ENCODE measurements around the gene GLS. TPM values are rescaled to one million over a fixed set of nuclear protein-coding genes. Genes with fewer than 3 reads are reported as not detected.

GLS gene
- total RNA-seq, 2 donors from 2014 or later, result 269 to 288 TPM

- H3K4me1 Mint-ChIP-seq (ENCODE audit: low read depth), result peaks cover 71% of the 10 kb centered on the region
- H3K27ac Mint-ChIP-seq, result peak overlapping the region; percentile 54
- H3K9me3 Mint-ChIP-seq, result peaks cover 7 to 16% of the 10 kb centered on the region in 2 donors
- H3K36me3 Mint-ChIP-seq (ENCODE audit: insufficient read depth in 2 of 2), result peaks cover 50 to 87% of the 10 kb centered on the region in 2 donors
- ATAC-seq (replicated peaks in 1 of 2) (peak in 1 of 2 donors; percentile 29), DNase-seq (no peak)
- H3K27me3 Mint-ChIP-seq (ENCODE audit: low read depth), result no peaks in the 10 kb centered on the region
- H3K4me3 Mint-ChIP-seq, result peak overlapping the region in 1 of 2 donors; percentile 4
Measured at GRCh38 chr2:191001032-191001431, 120.4 kb downstream of the GLS start.

DNA sequence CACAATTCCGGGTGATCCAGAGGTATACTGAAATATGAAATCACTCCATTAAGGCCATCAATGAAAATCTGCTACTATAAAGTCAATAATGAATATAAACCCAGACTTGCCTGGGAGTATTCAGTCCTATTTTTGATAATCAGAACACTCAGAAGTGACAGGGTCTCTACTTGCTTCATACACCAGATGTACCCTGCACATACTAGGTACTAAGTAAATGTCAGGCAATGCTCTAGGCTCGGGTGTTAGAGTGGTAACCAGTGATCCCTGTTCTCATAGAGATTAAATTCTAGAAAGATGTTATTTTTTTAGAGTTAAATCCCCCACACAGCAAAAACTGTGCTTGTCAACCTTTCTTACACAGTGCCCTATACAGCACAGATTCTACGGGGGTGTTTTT lies 121.0 kb downstream of the GLS start:
- H3K27ac Mint-ChIP-seq, result peak overlapping the region; percentile 54
- ATAC-seq (replicated peaks in 1 of 2) (no peak), DNase-seq (no peak)
- no peaks in the 10 kb centered on the region for H3K27me3 Mint-ChIP-seq (ENCODE audit: low read depth)
- H3K36me3 Mint-ChIP-seq (ENCODE audit: insufficient read depth in 2 of 2), result peaks cover 50 to 87% of the 10 kb centered on the region in 2 donors
- H3K4me3 Mint-ChIP-seq, result peak overlapping the region in 1 of 2 donors; percentile 56
- H3K4me1 Mint-ChIP-seq (ENCODE audit: low read depth), result peaks cover 76% of the 10 kb centered on the region
- peaks cover 7 to 16% of the 10 kb centered on the region in 2 donors for H3K9me3 Mint-ChIP-seq

GRCh38 chr2:191003405-191004309 lies 123.0 kb downstream of the GLS start:
- H3K4me1 Mint-ChIP-seq (ENCODE audit: low read depth), result peaks cover 88% of the 10 kb centered on the region
- ATAC-seq (replicated peaks in 1 of 2) (no peak), DNase-seq (no peak)
- H3K4me3 Mint-ChIP-seq, result peak overlapping the region in 1 of 2 donors; percentile 33
- no peaks in the 10 kb centered on the region for H3K27me3 Mint-ChIP-seq (ENCODE audit: low read depth)
- H3K27ac Mint-ChIP-seq, result peak overlapping the region; percentile 54
- peaks cover 12 to 16% of the 10 kb centered on the region in 2 donors for H3K9me3 Mint-ChIP-seq
- peaks cover 52 to 91% of the 10 kb centered on the region in 2 donors for H3K36me3 Mint-ChIP-seq (ENCODE audit: insufficient read depth in 2 of 2)

GRCh38 chr2:191006297-191006696 lies 125.7 kb downstream of the GLS start:
- peaks cover 46 to 88% of the 10 kb centered on the region in 2 donors for H3K36me3 Mint-ChIP-seq (ENCODE audit: insufficient read depth in 2 of 2)
- H3K9me3 Mint-ChIP-seq, result peaks cover 12 to 16% of the 10 kb centered on the region in 2 donors
- no peaks in the 10 kb centered on the region for H3K27me3 Mint-ChIP-seq (ENCODE audit: low read depth)
- ATAC-seq (replicated peaks in 1 of 2) (no peak), DNase-seq (no peak)
- H3K4me3 Mint-ChIP-seq, result no peak overlapping the region
- peak overlapping the region; percentile 66 for H3K27ac Mint-ChIP-seq
- H3K4me1 Mint-ChIP-seq (ENCODE audit: low read depth), result peaks cover 86% of the 10 kb centered on the region

DNA sequence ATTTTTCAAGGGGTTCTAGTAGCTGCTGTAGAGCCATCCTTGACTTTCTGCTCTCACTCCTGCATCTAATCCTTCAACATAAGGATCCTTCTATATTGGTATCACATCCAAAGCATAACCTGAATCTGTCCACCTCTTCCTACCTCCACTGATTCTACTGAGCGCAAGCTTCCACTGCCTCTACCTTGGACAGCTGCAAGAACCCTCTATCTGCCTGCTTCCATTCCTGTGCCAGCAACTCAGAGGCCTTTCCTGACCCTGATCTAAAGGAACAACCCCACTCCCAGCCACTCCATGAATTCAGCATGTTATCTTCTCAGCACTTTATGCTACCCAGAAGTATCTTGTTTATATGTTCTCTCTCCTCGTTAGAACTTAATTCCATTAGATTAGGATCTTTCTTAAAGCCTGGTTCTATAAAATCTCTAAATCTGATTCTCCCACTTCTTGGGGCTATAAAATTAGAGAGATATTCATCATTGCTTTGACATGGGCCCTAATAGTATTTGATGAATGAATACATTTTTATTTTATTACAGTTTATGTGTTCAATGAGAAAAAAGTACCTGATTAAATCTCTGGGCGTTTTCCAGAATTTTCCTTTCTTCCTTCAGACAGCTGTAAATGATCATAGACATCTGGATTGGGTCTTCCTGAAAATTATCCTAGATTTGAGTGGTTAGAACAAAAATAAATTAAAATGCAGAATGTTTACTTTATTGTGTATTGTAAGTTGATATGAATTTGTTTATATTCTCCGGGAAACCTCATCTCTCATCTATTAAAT lies 126.6 kb downstream of the GLS start:
- Mint-ChIP-seq H3K4me3 (peak overlapping the region in 1 of 2 donors; percentile 8), H3K9me3 (peaks cover 12 to 16% of the 10 kb centered on the region in 2 donors), H3K4me1 (ENCODE audit: low read depth) (peaks cover 81% of the 10 kb centered on the region), H3K27me3 (ENCODE audit: low read depth) (no peaks in the 10 kb centered on the region), H3K36me3 (ENCODE audit: insufficient read depth in 2 of 2) (peaks cover 42 to 85% of the 10 kb centered on the region in 2 donors), H3K27ac (peak overlapping the region; percentile 66)
- ATAC-seq (replicated peaks in 1 of 2) (no peak), DNase-seq (no peak)

DNA sequence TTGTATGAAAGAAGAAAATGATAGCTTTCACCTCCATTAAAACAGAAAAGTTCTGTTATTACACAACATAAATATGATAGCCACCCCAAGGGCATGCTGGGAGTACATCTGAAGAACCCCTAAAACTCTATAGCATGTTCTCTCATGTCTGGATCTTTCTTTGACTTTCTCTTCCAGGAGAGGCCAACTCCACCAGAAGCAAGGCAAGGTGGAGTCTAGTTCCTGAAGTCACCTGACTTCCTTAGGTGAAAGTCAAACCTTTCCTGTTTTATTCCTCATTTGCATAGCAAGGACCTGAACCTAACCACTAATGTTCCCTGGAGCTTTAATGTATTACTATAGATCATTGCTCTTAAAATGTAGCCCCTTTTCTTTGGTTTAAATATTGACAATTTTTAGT lies 127.7 kb downstream of the GLS start:
- Mint-ChIP-seq H3K36me3 (ENCODE audit: insufficient read depth in 2 of 2) (peaks cover 38 to 74% of the 10 kb centered on the region in 2 donors), H3K4me3 (peak overlapping the region; percentile 12 to 31), H3K4me1 (ENCODE audit: low read depth) (peaks cover 70% of the 10 kb centered on the region), H3K27me3 (ENCODE audit: low read depth) (no peaks in the 10 kb centered on the region), H3K9me3 (peaks cover 10 to 16% of the 10 kb centered on the region in 2 donors), H3K27ac (peak overlapping the region; percentile 85)
- no peak for ATAC-seq (replicated peaks in 1 of 2)
- DNase-seq, result no peak

GRCh38 chr2:191009541-191010374 lies 129.1 kb downstream of the GLS start:
- Mint-ChIP-seq H3K36me3 (ENCODE audit: insufficient read depth in 2 of 2) (peaks cover 26 to 60% of the 10 kb centered on the region in 2 donors), H3K9me3 (peaks cover 7% of the 10 kb centered on the region in 2 donors), H3K4me3 (peak overlapping the region; percentile 43 to 76), H3K27me3 (ENCODE audit: low read depth) (no peaks in the 10 kb centered on the region), H3K4me1 (ENCODE audit: low read depth) (peaks cover 60% of the 10 kb centered on the region), H3K27ac (peak overlapping the region; percentile 83)
- DNase-seq (no peak), ATAC-seq (replicated peaks in 1 of 2) (no peak)

DNA sequence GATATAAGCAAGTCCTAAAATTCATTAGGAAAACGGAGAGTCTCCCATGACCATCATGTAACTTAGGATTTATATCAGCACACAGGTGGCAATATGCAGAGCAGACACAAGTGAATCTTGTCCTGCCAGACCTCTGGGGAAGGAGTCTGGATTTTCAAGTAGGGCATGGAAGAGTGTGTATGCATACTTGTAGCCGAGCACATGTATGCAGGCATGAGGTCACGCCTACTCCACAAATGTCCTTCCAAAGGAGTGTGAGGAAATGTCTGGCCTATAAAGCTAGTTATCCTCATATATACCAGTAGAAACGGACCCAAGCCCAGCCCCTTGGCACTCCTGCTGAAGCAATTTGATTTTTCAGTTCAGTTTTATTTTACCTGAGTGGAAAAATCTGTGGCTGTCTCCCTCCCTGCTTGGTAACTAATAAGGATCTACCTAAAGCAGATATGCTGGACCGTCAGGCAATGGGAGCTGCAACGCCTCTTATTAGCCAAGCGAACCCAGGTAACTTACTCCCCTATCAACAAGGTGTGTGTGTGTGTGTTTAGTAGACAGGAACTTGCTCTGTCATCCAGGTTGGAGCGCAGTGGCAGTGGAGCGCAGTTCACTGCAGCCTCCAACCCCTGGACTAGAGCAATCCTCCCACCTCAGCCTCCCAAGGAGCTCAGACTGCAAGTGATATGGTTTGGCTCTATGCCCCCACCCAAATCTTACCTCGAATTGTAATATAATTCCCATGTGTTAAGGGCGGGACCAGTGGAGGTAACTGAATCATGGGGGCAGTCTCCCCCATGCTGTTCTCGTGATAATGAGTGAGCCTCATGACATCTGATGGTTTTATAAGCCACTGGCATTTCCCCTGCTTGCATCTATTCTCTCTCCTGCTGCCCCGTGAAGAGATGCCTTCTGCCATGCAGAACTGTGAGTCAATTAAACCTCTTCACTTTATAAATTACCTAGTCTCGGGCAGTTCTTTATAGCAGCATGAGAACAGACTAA lies 130.6 kb downstream of the GLS start:
- H3K27me3 Mint-ChIP-seq (ENCODE audit: low read depth), result no peaks in the 10 kb centered on the region
- peak in 1 of 2 donors; percentile 27 for DNase-seq
- H3K4me1 Mint-ChIP-seq (ENCODE audit: low read depth), result peaks cover 48% of the 10 kb centered on the region
- no peak overlapping the region for H3K4me3 Mint-ChIP-seq
- peaks cover 22 to 50% of the 10 kb centered on the region in 2 donors for H3K36me3 Mint-ChIP-seq (ENCODE audit: insufficient read depth in 2 of 2)
- no peak for ATAC-seq (replicated peaks in 1 of 2)
- peak overlapping the region; percentile 30 for H3K27ac Mint-ChIP-seq
- peaks cover 7 to 8% of the 10 kb centered on the region in 2 donors for H3K9me3 Mint-ChIP-seq

DNA sequence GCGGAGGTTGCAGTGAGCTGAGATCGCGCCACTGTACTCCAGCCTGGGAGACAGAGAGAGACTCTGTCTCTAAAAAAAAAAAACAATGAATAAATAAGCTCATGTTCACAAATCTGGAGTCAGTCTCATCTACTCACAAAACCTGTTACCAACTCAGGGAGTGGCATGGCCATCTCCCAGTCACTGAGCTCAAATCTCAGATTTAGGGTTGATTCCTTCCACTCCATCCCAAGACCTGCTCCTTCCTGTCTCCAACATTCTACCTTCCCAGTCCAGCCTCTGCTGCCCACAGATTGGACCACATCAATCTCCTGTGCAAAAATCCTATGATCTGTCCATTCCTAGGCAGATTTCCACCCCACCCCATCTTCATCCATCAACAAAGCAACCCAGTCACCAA lies 131.7 kb downstream of the GLS start:
- H3K9me3 Mint-ChIP-seq, result peaks cover 3% of the 10 kb centered on the region in 2 donors
- DNase-seq, result no peak
- H3K27me3 Mint-ChIP-seq (ENCODE audit: low read depth), result no peaks in the 10 kb centered on the region
- ATAC-seq (replicated peaks in 1 of 2), result no peak
- H3K4me3 Mint-ChIP-seq, result no peak overlapping the region
- peaks cover 17 to 46% of the 10 kb centered on the region in 2 donors for H3K36me3 Mint-ChIP-seq (ENCODE audit: insufficient read depth in 2 of 2)
- peaks cover 47% of the 10 kb centered on the region for H3K4me1 Mint-ChIP-seq (ENCODE audit: low read depth)
- H3K27ac Mint-ChIP-seq, result no peak overlapping the region

DNA sequence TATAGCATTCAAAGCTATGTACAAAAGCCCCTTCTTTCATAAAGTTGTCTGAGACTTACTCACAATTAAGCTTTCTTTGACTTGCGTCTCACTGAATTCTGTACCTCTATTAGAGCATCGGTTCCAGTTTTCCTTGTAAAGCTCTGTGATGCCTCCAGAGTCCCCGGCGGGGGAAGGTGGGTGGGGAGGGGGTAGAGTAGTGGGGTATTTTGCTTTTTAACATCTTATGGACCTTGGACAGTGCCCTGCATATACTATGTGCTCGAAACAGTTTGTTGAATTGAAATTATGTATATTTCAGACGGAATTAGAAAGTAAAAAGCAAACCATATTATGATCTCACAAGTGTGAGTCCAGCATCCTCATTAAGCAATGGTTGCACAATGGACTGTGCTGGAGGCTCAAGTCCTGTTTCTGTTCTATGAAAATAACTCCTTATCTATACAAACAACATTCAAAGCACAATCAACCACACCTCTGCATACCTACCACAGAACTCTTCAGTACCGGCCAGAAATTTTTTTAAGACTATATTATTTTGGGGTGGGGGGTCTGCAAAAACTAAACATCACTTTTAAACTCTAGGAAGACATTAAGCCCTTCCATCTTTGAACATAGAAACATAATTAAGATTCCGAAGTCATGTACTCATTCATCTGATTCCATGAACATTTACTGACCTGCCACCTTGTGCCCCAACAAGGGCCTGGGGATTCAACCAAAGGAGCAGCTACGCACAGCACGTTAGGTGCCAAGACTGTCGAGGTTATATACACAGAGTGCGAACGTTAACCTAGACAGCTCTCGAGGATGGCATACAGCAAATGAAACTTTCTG lies 132.4 kb downstream of the GLS start:
- Mint-ChIP-seq H3K27me3 (ENCODE audit: low read depth) (no peaks in the 10 kb centered on the region), H3K9me3 (peaks cover 3% of the 10 kb centered on the region in 2 donors), H3K36me3 (ENCODE audit: insufficient read depth in 2 of 2) (peaks cover 17 to 39% of the 10 kb centered on the region in 2 donors), H3K27ac (no peak overlapping the region), H3K4me3 (no peak overlapping the region), H3K4me1 (ENCODE audit: low read depth) (peaks cover 47% of the 10 kb centered on the region)
- no peak for ATAC-seq (replicated peaks in 1 of 2)
- DNase-seq, result no peak

DNA sequence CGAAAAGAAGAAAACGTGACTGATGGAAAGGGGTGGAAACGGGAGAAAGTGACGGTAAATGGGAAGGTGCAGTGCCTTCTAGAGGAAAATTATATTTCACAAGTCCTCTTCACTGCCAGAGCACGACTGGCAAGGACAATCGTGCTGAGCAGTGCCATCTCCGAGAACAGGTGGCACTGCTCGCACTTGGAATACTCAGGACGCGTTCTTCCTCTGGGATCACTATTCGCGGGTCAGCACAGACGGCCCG lies 133.0 kb downstream of the GLS start:
- Mint-ChIP-seq H3K9me3 (peaks cover 3% of the 10 kb centered on the region in 2 donors), H3K27me3 (ENCODE audit: low read depth) (no peaks in the 10 kb centered on the region), H3K4me1 (ENCODE audit: low read depth) (peaks cover 47% of the 10 kb centered on the region), H3K36me3 (ENCODE audit: insufficient read depth in 2 of 2) (peaks cover 13 to 33% of the 10 kb centered on the region in 2 donors), H3K4me3 (no peak overlapping the region), H3K27ac (no peak overlapping the region)
- ATAC-seq (replicated peaks in 1 of 2) (no peak), DNase-seq (no peak)

Data from activated T-cell treated with anti-CD3 and anti-CD28 coated beads, Interleukin-2, amount 50 U/mL, for 72 hours (primary cell).